ENCODE data around the gene GPRASP3.

DNA sequence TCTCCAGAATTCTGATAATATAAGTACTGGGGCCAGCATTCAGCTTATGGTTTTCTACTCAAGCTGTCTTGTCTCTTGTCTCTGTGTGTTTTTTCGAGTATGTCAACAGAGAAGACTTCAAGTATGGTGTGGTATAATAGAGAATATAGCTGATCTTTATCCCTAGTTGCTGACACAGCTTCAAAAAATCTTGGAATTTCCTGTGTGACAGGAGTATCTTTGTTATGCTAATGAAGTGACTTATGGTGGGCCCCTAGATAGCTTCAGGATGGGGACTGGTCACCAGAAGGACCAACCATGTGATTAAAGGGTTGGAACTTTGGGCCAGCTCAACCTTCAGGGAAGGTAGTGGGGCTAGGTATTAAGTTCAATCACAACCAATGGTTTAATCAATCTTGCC, 2.9 kb downstream of the GPRASP3 start:
- TF ChIP-seq, protein P1, sequence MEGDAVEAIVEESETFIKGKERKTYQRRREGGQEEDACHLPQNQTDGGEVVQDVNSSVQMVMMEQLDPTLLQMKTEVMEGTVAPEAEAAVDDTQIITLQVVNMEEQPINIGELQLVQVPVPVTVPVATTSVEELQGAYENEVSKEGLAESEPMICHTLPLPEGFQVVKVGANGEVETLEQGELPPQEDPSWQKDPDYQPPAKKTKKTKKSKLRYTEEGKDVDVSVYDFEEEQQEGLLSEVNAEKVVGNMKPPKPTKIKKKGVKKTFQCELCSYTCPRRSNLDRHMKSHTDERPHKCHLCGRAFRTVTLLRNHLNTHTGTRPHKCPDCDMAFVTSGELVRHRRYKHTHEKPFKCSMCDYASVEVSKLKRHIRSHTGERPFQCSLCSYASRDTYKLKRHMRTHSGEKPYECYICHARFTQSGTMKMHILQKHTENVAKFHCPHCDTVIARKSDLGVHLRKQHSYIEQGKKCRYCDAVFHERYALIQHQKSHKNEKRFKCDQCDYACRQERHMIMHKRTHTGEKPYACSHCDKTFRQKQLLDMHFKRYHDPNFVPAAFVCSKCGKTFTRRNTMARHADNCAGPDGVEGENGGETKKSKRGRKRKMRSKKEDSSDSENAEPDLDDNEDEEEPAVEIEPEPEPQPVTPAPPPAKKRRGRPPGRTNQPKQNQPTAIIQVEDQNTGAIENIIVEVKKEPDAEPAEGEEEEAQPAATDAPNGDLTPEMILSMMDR (conservative IDR thresholded peaks at IDR 0.05; ENCODE audit: low read length): no peak
- TF ChIP-seq EZH2phosphoT487 (IDR thresholded peaks at IDR 0.05; ENCODE audit: borderline replicate concordance): no peak

Data from Loucy (cell line).